Activated CD4-positive, CD25-positive, alpha-beta regulatory T cell treated with anti-CD3 and anti-CD28 coated beads, Interleukin-2, amount 50 U/mL, for 24 hours (primary cell): ENCODE measurements around the gene PRSS22.
A peak's percentile ranks its signal among the peaks of the same experiment; 100 is the strongest.

ENCODE experiments used
- ATAC-seq, 2 donors: fragments of 150-1000 bp; cut with Tn5 transposase; one replicate each; pipeline ENCODE4 v1.10.0; 2021; ENCODE audit warnings: mild to moderate bottlenecking in 1 of 2, moderate library complexity in 1 of 2

The PRSS22 gene

GRCh38 chr16:2879854-2880508 lies 22.0 kb upstream of the PRSS22 start:
- no peak for ATAC-seq

GRCh38 chr16:2874912-2875362 lies 17.0 kb upstream of the PRSS22 start:
- ATAC-seq: peak; percentile 96 to 99

- no peak for ATAC-seq
Measured at GRCh38 chr16:2874032-2874911, 16.3 kb upstream of the PRSS22 start.

GRCh38 chr16:2871926-2872325 lies 14.0 kb upstream of the PRSS22 start:
- ATAC-seq: no peak

GRCh38 chr16:2867987-2868789 lies 10.2 kb upstream of the PRSS22 start:
- peak; percentile 96 to 97 for ATAC-seq

GRCh38 chr16:2867661-2867986 lies 9.7 kb upstream of the PRSS22 start:
- no peak for ATAC-seq

- ATAC-seq: no peak
Measured at GRCh38 chr16:2866431-2866830, 8.5 kb upstream of the PRSS22 start.

GRCh38 chr16:2865651-2866050 lies 7.7 kb upstream of the PRSS22 start:
- no peak for ATAC-seq

GRCh38 chr16:2860826-2861567 lies 3.0 kb upstream of the PRSS22 start:
- no peak for ATAC-seq

- ATAC-seq: no peak
Measured at GRCh38 chr16:2859686-2860265, 1.8 kb upstream of the PRSS22 start.

GRCh38 chr16:2858245-2859025 lies 465 bp upstream of the PRSS22 start:
- ATAC-seq: no peak

- ATAC-seq: no peak
Measured at GRCh38 chr16:2856686-2857450, 1.1 kb downstream of the PRSS22 start.

- no peak for ATAC-seq
Measured at GRCh38 chr16:2856061-2856670, 1.8 kb downstream of the PRSS22 start.

GRCh38 chr16:2855536-2855935 lies 2.4 kb downstream of the PRSS22 start:
- ATAC-seq: no peak

GRCh38 chr16:2854700-2855309 lies 3.2 kb downstream of the PRSS22 start:
- no peak for ATAC-seq

GRCh38 chr16:2853531-2854073 lies 4.4 kb downstream of the PRSS22 start:
- no peak for ATAC-seq

- no peak for ATAC-seq
Measured at GRCh38 chr16:2852731-2853507, 5.1 kb downstream of the PRSS22 start.

- no peak for ATAC-seq
Measured at GRCh38 chr16:2852003-2852730, 5.8 kb downstream of the PRSS22 start.
